Kidney capillary endothelial cell (primary cell): ENCODE data around the gene ZPBP2.
"Not testable (repeated sequence)": the region's sequence is repeated elsewhere in the genome, so short reads cannot be mapped to it uniquely, and the experiment has no call there.

Experiments used
- DNase-seq: peaks from one replicate; pipeline ENCODE4 v3.0.0-alpha.2; 2018; ENCODE audit warnings: low spot score

The ZPBP2 gene

DNA sequence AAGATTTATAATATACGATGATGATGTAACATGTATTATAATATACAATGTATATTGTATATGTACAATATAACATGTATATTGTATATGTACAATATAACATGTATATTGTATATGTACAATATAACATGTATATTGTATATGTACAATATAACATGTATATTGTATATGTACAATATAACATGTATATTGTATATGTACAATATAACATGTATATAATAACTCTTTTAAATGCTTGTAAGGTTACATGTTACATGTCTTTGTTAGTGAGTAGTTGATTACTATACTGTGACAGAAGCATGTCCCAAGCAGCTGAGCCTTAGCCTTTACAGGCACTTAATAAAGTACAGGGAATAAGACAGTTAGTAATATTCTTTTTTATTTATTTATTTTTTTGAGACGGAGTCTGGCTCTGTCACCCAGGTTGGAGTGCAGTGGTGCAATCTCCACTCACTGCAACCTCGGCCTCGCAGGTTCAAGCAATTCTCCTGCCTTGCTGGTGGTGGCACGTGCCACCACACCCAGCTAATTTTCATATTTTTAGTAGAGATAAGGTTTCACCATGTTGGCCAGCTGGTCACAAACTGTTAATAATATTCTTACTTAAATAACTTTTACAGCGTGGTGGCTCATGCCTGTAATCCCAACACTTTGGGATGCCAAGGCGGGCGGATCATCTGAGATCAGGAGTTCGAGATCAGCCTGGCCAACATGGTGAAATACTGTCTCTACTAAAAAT, 11.9 kb upstream of the ZPBP2 start:
- DNase-seq = not testable (repeated sequence)

GRCh38 chr17:39861235-39861634, 6.8 kb upstream of the ZPBP2 start:
- no peak for DNase-seq

DNA sequence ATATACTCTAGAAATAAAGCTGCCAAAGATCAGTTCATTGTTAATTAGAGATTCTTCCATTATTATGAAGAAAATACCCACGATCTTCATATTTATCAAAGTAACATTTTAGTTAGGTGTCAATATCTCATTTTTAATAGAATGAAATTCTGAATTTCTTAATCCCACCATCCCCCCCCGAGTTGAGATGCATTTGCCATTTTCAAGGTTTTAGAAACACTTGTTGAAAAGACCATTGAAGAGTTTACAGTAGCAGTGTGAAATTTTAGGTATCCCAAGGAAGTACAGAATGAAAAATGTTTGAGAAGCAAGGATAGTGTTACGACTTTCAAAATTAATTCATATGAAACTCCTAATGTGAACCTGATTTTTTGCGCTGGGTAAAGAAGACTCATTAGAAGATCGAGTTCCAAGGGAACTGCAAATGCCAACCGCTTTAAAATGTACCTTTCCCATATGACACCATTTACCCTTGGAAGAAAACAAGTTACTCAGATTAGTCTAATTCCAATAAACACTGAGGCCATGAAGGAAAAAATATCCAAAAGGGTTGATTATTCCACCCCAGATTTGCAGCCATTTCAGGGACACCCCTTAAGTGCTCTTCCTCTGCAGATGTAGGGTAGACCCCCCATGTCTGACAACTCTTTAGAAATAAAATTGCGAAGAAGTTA, 4.6 kb upstream of the ZPBP2 start:
- DNase-seq = no peak

- no peak for DNase-seq
Measured at GRCh38 chr17:39863918-39864746, 3.9 kb upstream of the ZPBP2 start, which contains the start of gene IKZF3. Gene IKZF3, minus strand, starts transcription at chr17:39864312. Its CDS starts 186 bp downstream, at chr17:39864126.

DNA sequence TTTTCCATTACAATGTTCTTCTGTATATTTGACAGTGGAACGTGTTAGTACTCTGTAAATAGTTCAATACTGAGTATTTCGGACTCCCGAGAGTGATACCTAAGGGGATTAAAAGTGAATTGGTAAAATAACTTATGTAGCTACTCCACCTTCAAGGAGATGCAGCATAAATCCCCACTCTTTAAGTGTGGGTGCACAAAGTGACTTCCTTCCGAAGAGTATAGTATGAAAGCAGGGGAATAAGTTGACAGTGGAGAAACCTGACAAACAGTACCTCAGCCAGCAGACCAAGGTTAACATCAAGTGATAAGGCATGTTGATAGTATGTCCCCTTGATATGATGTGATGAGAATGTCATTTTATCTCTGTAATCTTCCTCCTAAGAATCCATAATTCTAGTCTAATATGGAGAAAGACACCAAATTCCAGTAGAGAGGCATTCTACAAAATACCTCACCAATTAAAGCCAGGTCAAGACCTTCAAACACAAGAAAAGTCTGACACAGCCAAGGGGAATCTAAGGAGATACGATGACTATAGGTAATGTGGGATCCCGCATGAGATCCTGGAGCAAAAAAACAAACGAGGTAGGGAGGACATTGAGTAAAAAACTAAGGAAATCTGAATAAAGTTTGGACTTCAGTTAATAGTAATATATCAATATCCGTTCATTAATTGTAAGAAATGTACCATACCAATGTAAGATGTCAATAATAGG, 1.8 kb upstream of the ZPBP2 start:
- DNase-seq = no peak

GRCh38 chr17:39867084-39867879, 720 bp upstream of the ZPBP2 start:
- no peak for DNase-seq

GRCh38 chr17:39868554-39868942, 546 bp downstream of the ZPBP2 start:
- no peak for DNase-seq

- no peak for DNase-seq
Measured at GRCh38 chr17:39870776-39871175, 2.8 kb downstream of the ZPBP2 start.

DNA sequence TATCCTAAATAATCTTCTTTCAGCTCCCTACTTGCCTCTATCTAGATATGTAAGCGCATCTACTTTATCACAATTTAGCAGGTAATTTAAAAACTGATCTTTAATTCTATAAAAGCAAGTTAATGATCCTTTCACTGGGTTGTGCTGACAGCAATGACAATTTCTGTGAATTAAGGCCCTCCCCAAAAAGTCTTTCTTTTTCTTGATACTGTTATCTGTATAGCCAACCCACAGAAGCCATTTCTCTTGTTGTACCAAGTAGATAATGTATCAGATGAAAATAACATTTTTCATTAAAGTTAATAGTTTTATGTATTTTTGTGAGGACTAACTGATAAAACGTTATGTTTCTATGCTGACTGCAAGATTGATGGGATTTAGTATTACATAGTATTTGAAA, 3.8 kb downstream of the ZPBP2 start:
- DNase-seq = no peak

DNA sequence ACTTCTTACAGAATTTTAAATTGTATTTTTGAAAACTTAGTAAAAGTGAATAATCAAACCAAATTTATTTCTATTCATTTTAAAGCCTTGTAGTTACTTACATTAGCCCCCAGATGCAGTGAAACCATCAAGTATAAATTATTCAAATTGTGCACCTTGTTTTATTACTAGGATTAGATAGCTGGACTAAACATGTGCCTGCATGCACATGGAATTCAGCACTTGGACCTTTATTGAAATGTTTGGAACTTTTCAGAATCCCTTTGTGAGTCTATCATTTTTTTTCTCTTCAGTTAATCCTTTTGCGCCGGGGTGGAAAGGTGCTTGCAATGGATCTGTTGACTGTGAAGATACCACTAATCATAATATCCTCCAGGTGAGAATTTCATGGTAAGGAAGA, 4.7 kb downstream of the ZPBP2 start:
- no peak for DNase-seq

DNA sequence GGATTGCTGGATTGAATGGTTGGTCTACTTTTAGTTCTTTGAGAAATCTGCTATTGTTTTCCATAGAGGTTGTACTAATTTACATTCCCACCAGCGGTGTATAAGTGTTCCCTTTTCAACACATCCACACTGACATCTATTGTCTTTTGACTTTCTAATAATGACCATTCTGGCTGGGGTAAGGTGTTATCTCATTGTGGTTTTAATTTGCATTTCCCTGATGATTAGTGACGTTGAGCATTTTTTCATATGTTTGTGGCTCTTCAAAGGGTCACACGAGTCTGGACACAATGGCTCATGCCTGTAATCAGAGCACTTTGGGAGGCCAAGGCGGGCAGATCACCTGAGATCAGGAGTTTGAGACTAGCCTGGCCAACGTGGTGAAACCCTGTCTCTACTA, 18.1 kb downstream of the ZPBP2 start:
- not testable (repeated sequence) for DNase-seq

DNA sequence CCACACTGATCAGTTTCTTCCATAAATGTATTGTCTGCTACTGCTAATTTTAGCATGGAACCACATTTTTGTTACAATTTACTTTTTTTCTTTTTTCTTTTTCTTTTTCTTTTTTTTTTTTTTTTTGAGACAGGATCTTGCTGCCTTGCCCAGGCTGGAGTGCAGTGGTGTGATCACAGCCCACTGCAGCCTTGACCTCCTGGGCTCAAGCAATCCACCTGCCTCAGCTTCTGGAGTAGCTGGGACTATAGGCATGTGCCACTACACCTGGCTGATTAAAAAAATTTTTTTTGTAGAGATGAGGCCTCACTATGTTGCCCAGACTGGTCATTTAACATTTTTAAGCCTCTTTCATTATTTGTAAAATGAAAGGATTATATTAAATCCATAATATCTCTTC, 19.1 kb downstream of the ZPBP2 start:
- no peak for DNase-seq

GRCh38 chr17:39889200-39889599, 21.2 kb downstream of the ZPBP2 start:
- DNase-seq = no peak

- no peak for DNase-seq
Measured at GRCh38 chr17:39894681-39895376, 26.8 kb downstream of the ZPBP2 start.

GRCh38 chr17:39898088-39898487, 30.1 kb downstream of the ZPBP2 start:
- no peak for DNase-seq

DNA sequence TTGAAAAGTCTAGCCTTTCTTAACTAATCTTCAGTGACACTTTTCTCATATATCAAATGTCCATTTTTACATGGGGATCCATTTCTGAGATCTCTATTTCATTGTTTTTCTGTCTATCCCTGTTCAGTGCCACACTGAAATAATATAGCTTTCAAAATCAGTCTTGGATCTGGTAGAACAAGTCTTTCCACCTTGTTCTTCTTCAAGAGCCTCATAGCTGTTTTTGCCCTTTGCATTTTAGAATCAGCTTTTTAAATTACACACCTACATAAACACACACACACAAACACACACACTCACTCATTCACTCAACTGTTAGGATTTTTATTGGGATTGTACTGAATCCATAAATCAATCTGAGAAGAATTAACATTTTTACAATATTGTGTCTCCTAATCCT, 31.2 kb downstream of the ZPBP2 start:
- DNase-seq = no peak

- DNase-seq = not testable (repeated sequence)
Measured at GRCh38 chr17:39902027-39902426, 34.0 kb downstream of the ZPBP2 start.

DNA sequence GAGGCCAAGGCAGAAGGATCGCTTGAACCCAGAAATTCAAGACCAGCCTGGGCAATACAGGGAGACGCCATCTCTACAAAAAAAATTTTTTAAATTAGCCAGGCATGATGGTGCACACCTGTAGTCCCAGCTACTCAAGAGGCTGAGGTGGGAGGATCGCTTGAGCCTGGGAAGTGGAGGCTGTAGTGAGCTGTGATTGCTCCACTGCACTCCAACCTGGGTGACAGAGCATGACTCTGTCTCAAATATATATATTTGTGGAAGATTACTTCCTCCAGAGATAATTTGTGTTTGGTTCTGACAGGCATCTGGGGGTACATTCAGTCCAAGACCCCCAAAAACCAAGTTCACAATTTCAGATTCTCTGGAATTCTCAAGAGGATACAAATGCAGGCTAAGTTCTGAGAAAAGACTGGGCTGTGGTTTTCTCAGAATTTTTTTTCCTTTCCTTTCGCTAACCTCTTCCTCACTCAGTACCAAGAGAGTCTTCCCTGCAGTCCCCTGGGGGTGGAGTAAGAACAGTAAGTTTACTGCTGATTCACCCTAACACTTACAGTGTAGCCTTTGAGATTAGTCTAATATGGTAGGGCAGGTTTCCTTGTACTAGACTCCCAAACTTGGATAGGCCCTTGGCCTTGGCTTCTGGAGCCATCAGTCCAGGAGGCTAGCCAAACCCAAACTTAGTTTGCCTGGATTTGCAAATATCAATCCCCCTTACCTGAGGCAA, 35.3 kb downstream of the ZPBP2 start:
- no peak for DNase-seq

DNA sequence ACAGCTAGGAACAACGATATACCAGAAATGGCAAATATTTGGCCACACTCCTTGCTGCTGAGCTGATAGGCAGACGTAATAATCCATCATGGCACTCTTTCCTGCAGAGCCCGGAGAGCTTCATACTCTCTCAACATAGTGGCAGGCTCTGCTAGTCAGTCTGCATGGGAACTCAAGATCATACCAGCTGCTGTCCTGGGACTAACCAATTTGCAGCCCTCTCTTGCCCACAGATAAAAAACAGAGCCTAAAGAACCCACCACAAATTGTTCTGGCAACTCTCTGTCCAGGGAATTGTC, 36.9 kb downstream of the ZPBP2 start:
- no peak for DNase-seq

GRCh38 chr17:39908789-39909352, 40.9 kb downstream of the ZPBP2 start:
- no peak for DNase-seq
